Activated CD4-positive, alpha-beta T cell treated with anti-CD3 and anti-CD28 coated beads, Interleukin-2, Interleukin-6, amounts not matched to agents 100 ng/mL and 50 ng/mL, durations not matched to agents 16 hours and 8 hours (primary cell): ENCODE results near the gene CPA5.
"Not testable (repeated sequence)": the region's sequence is repeated elsewhere in the genome, so short reads cannot be mapped to it uniquely, and the experiment has no call there.

Experiments used
- DNase-seq: peaks from one replicate; pipeline ENCODE4 v3.0.0-alpha.2; 2020

CPA5 gene

GRCh38 chr7:130359276-130359857, 14.8 kb downstream of the CPA5 start:
- no peak for DNase-seq

- no peak for DNase-seq
Observed at GRCh38 chr7:130360518-130360917, 15.9 kb downstream of the CPA5 start.

- no peak for DNase-seq
Observed at GRCh38 chr7:130361681-130362080, 17.1 kb downstream of the CPA5 start.

GRCh38 chr7:130362251-130362816, 17.7 kb downstream of the CPA5 start:
- DNase-seq: no peak

- peak; percentile 71 for DNase-seq
Observed at GRCh38 chr7:130363026-130363847, 18.6 kb downstream of the CPA5 start.

GRCh38 chr7:130364451-130364850, 19.8 kb downstream of the CPA5 start:
- DNase-seq: no peak

GRCh38 chr7:130365088-130365487, 20.5 kb downstream of the CPA5 start:
- DNase-seq: no peak

GRCh38 chr7:130365511-130366441, 21.2 kb downstream of the CPA5 start:
- no peak for DNase-seq

GRCh38 chr7:130366564-130366963, 21.9 kb downstream of the CPA5 start:
- no peak for DNase-seq

- DNase-seq: no peak
Observed at GRCh38 chr7:130367088-130367755, 22.6 kb downstream of the CPA5 start.

- DNase-seq: no peak
Observed at GRCh38 chr7:130367836-130368746, 23.5 kb downstream of the CPA5 start.

GRCh38 chr7:130369110-130369711, 24.6 kb downstream of the CPA5 start:
- DNase-seq: no peak

- no peak for DNase-seq
Observed at GRCh38 chr7:130369831-130370550, 25.4 kb downstream of the CPA5 start.

- no peak for DNase-seq
Observed at GRCh38 chr7:130371046-130371445, 26.4 kb downstream of the CPA5 start.

- no peak for DNase-seq
Observed at GRCh38 chr7:130372402-130373165, 28.0 kb downstream of the CPA5 start.

- DNase-seq: no peak
Observed at GRCh38 chr7:130374507-130374906, 29.9 kb downstream of the CPA5 start.

GRCh38 chr7:130376461-130376860, 31.8 kb downstream of the CPA5 start:
- DNase-seq: not testable (repeated sequence)

GRCh38 chr7:130377178-130377577, 32.6 kb downstream of the CPA5 start:
- DNase-seq: no peak

GRCh38 chr7:130379019-130379418, 34.4 kb downstream of the CPA5 start:
- no peak for DNase-seq
